Measurements from ENCODE around the gene PDK4. TPM values are rescaled to one million over a fixed set of nuclear protein-coding genes. Genes with fewer than 3 reads are reported as not detected.

The PDK4 gene
- total RNA-seq, 3 donors from 2014 or later = 36.2 to 224 (median 50.6) TPM

DNA sequence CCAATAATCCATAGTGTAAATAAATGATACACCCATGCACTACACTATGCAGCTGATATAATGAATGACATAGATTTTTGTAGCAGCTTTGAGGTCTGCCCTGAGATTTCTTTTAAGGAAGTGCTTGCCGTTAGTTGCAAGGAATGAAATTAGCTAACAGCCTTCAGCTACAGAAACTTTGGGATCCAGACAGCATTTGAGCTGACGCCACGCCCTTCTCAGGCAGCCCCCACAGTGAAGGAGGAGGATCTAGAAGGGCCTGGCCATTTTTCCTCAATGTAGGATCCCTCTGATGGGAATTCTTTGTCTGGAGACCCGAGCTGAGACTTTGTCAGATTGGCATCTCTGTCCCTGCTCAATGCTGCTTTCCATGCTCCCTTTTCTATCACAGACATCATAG lies 6.1 kb upstream of the PDK4 start:
- intact Hi-C loops (cut with DNase I, micrococcal nuclease) = no loop called here
- DNase-seq = no peak
- H3K9me3 ChIP-seq = no peaks in the 10 kb centered on the region
- peaks cover 9% of the 10 kb centered on the region for H3K4me1 ChIP-seq (ENCODE audit: low read depth)
- TF ChIP-seq, protein P1, sequence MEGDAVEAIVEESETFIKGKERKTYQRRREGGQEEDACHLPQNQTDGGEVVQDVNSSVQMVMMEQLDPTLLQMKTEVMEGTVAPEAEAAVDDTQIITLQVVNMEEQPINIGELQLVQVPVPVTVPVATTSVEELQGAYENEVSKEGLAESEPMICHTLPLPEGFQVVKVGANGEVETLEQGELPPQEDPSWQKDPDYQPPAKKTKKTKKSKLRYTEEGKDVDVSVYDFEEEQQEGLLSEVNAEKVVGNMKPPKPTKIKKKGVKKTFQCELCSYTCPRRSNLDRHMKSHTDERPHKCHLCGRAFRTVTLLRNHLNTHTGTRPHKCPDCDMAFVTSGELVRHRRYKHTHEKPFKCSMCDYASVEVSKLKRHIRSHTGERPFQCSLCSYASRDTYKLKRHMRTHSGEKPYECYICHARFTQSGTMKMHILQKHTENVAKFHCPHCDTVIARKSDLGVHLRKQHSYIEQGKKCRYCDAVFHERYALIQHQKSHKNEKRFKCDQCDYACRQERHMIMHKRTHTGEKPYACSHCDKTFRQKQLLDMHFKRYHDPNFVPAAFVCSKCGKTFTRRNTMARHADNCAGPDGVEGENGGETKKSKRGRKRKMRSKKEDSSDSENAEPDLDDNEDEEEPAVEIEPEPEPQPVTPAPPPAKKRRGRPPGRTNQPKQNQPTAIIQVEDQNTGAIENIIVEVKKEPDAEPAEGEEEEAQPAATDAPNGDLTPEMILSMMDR (IDR thresholded peaks at IDR 0.05) = no peak
- no peak overlapping the region for H3K4me3 ChIP-seq
- no peaks in the 10 kb centered on the region for H3K36me3 ChIP-seq (ENCODE audit: low read depth)
- no peak for ATAC-seq

DNA sequence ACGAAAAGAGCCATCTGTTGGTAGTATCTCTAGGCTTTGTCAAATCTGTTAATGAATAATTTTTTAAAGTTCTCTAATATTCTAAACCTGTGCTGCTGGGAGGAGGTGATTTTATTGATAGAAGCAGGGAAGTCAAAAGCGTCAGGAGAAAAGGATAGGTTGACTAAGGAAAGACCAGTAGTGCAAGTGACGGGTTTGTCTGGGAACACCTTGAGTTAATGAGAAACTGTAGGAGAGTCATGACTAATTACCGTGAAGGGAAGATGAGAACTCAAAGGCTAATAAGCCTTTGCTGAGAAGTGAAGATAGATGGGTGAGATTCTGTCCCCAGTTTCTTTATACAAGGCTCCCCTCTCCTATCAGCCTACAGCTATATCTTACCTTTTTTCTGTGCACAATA lies 5.0 kb upstream of the PDK4 start:
- ATAC-seq (no peak), DNase-seq (no peak)
- intact Hi-C loops (cut with DNase I, micrococcal nuclease) = no loop called here
- Histone ChIP-seq H3K4me1 (ENCODE audit: low read depth) (peaks cover 5% of the 10 kb centered on the region), H3K36me3 (ENCODE audit: low read depth) (no peaks in the 10 kb centered on the region), H3K4me3 (no peak overlapping the region), H3K9me3 (no peaks in the 10 kb centered on the region)
- TF ChIP-seq, protein P1 (IDR thresholded peaks at IDR 0.05) = no peak

DNA sequence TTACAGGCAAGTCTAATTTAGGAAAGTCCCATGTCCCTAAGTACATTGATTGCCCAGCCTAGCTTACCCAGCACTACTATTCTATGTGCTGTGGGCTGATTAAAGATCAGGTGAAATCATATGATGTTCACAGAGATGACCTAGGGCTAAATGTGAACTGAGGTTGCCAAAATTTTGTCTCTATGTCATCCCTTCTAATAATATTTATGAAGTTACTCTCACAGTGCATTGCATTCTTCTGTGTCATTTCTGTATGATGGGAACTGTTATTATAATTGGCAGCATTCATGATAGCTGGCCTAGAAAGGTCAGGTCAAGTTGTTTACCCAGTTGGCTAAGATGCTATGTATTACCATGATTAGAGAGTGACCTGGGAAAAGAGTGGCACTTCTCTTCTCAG lies 2.8 kb upstream of the PDK4 start:
- intact Hi-C loops (cut with DNase I, micrococcal nuclease) = loop anchor here in 1 of 2 donors (5.0 kb wide), 1 partner anchor 52 kb away; no protein-coding TSS in a partner anchor
- H3K4me3 ChIP-seq = no peak overlapping the region
- no peaks in the 10 kb centered on the region for H3K36me3 ChIP-seq (ENCODE audit: low read depth)
- DNase-seq (no peak), ATAC-seq (no peak)
- peaks cover 5% of the 10 kb centered on the region for H3K4me1 ChIP-seq (ENCODE audit: low read depth)
- H3K9me3 ChIP-seq = no peaks in the 10 kb centered on the region
- TF ChIP-seq, protein P1 (IDR thresholded peaks at IDR 0.05) = no peak

DNA sequence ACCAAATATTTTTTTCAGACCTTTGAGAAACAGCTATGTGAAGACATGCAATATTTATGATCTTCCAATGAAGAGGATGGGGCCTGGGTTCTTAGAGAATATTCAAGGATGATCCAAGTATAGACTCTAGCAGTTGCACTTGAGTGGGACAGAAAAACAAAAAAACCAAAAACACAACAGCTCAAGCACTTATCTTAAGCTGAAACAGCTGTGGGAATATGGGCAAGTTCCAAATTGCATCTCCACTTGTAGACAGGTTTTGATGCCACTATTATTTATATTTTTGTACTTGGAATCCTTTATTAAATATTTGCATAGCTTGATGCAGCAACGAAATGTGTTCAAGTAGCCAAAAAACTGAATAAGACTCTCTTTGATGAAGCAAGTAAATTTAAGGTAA lies 2.2 kb upstream of the PDK4 start:
- Histone ChIP-seq H3K4me3 (no peak overlapping the region), H3K4me1 (ENCODE audit: low read depth) (peaks cover 5% of the 10 kb centered on the region), H3K9me3 (no peaks in the 10 kb centered on the region), H3K36me3 (ENCODE audit: low read depth) (no peaks in the 10 kb centered on the region)
- DNase-seq (no peak), ATAC-seq (no peak)
- intact Hi-C loops (cut with DNase I, micrococcal nuclease) = loop anchor here in 1 of 2 donors (5.0 kb wide), 1 partner anchor 51 kb away; no protein-coding TSS in a partner anchor
- TF ChIP-seq, protein P1 (IDR thresholded peaks at IDR 0.05) = no peak

DNA sequence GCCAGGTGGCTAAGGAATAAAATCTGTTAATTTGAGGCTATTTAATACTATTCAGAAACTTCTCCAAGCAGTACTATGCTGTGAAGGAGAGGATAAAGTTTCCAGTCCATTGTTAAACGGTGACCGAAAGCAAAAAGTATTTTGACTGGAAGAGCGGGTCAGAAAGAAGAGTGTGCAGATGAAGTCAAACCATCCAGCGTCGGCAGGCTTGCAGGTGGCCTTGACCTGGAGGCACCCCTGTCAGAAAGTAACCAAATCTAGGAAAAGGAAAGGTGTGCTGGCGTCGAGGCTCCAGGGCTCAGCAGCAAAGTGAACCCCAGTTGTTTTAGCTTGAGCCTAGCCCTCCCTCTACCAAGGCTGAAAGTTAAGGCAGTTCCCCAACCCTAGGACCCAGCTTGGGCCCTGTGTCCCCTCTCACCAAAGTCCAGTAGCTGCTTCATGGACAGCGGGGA lies 544 bp downstream of the PDK4 start:
- intact Hi-C loops (cut with DNase I, micrococcal nuclease) = loop anchor here in 1 of 2 donors (5.0 kb wide), 1 partner anchor 48 kb away; no protein-coding TSS in a partner anchor
- Histone ChIP-seq H3K9me3 (no peaks in the 10 kb centered on the region), H3K36me3 (ENCODE audit: low read depth) (no peaks in the 10 kb centered on the region), H3K4me1 (ENCODE audit: low read depth) (peaks cover 5% of the 10 kb centered on the region), H3K4me3 (peak overlapping the region; percentile 79)
- peak; percentile 9 for ATAC-seq
- TF ChIP-seq, protein P1 (IDR thresholded peaks at IDR 0.05) = no peak
- peak in 1 of 3 donors; percentile 45 for DNase-seq

DNA sequence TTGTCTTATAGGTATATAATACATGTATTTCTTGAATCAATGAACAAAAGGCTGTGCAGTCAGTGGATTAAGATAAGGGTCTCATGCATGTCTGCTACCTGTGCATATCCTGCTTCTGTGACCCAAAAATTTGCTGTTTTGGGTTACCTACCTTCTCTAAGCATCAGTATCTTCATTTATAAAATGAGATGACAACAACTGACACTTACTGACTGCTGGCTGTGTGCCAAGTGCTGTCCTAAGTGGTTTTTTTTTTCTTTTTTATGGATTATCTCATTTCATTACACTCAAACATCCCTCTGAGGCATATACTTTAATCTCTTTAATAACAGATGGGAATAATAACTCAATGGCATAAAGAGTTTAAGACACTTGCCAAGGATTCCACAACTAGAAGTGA lies 2.1 kb downstream of the PDK4 start:
- intact Hi-C loops (cut with DNase I, micrococcal nuclease) = no loop called here
- TF ChIP-seq, protein P1 (IDR thresholded peaks at IDR 0.05) = no peak
- ATAC-seq (no peak), DNase-seq (no peak)
- Histone ChIP-seq H3K36me3 (ENCODE audit: low read depth) (no peaks in the 10 kb centered on the region), H3K4me3 (peak overlapping the region; percentile 7), H3K4me1 (ENCODE audit: low read depth) (peaks cover 5% of the 10 kb centered on the region), H3K9me3 (no peaks in the 10 kb centered on the region)

Measured in mucosa of descending colon (tissue), 3 donors.